Astrocyte of the hippocampus (primary cell): ENCODE data around the gene PLCH1.

Experiments used
- DNase-seq: peaks from one replicate; pipeline ENCODE4 v3.0.0; 2011; ENCODE audit warnings: low read depth, low spot score

The PLCH1 gene

GRCh38 chr3:155744010-155744625 lies 753 bp downstream of the PLCH1 start:
- DNase-seq = peak; percentile 82

- peak; percentile 36 for DNase-seq
Measured at GRCh38 chr3:155743606-155744005, 1.3 kb downstream of the PLCH1 start.

- no peak for DNase-seq
Measured at GRCh38 chr3:155742349-155742965, 2.4 kb downstream of the PLCH1 start.

- DNase-seq = peak; percentile 19
Measured at GRCh38 chr3:155741603-155742002, 3.3 kb downstream of the PLCH1 start.

- no peak for DNase-seq
Measured at GRCh38 chr3:155741101-155741500, 3.8 kb downstream of the PLCH1 start.

GRCh38 chr3:155739154-155739553 lies 5.7 kb downstream of the PLCH1 start:
- DNase-seq = peak; percentile 20

GRCh38 chr3:155738580-155739076 lies 6.2 kb downstream of the PLCH1 start:
- no peak for DNase-seq

- DNase-seq = no peak
Measured at GRCh38 chr3:155737844-155738460, 6.9 kb downstream of the PLCH1 start.

- no peak for DNase-seq
Measured at GRCh38 chr3:155736381-155736780, 8.5 kb downstream of the PLCH1 start.

GRCh38 chr3:155730843-155731242 lies 14.0 kb downstream of the PLCH1 start:
- DNase-seq = no peak

GRCh38 chr3:155727836-155728235 lies 17.0 kb downstream of the PLCH1 start:
- no peak for DNase-seq

- no peak for DNase-seq
Measured at GRCh38 chr3:155714295-155714718, 30.6 kb downstream of the PLCH1 start.

- DNase-seq = no peak
Measured at GRCh38 chr3:155712008-155712407, 32.9 kb downstream of the PLCH1 start.

- peak; percentile 90 for DNase-seq
Measured at GRCh38 chr3:155704771-155705559, 39.9 kb downstream of the PLCH1 start.

- peak; percentile 82 for DNase-seq
Measured at GRCh38 chr3:155704061-155704460, 40.8 kb downstream of the PLCH1 start.

GRCh38 chr3:155702745-155703591 lies 41.9 kb downstream of the PLCH1 start:
- DNase-seq = peak; percentile 31

GRCh38 chr3:155701882-155702465 lies 42.9 kb downstream of the PLCH1 start:
- DNase-seq = peak; percentile 76

- no peak for DNase-seq
Measured at GRCh38 chr3:155697542-155697941, 47.3 kb downstream of the PLCH1 start.

- no peak for DNase-seq
Measured at GRCh38 chr3:155690921-155691320, 54.0 kb downstream of the PLCH1 start.

GRCh38 chr3:155688481-155688880 lies 56.4 kb downstream of the PLCH1 start:
- no peak for DNase-seq

GRCh38 chr3:155683344-155683720 lies 61.5 kb downstream of the PLCH1 start:
- DNase-seq = no peak
